ENCODE measurements around the gene MRPL10. TPM values are rescaled to one million over a fixed set of nuclear protein-coding genes. Genes with fewer than 3 reads are reported as not detected.
A peak's percentile ranks its signal among the peaks of the same experiment; 100 is the strongest.

The MRPL10 gene
- 46.1 TPM for polyA plus RNA-seq (2013, experiment 1 of 2)
- polyA plus RNA-seq (2013, experiment 2 of 2): 47.7 TPM

DNA sequence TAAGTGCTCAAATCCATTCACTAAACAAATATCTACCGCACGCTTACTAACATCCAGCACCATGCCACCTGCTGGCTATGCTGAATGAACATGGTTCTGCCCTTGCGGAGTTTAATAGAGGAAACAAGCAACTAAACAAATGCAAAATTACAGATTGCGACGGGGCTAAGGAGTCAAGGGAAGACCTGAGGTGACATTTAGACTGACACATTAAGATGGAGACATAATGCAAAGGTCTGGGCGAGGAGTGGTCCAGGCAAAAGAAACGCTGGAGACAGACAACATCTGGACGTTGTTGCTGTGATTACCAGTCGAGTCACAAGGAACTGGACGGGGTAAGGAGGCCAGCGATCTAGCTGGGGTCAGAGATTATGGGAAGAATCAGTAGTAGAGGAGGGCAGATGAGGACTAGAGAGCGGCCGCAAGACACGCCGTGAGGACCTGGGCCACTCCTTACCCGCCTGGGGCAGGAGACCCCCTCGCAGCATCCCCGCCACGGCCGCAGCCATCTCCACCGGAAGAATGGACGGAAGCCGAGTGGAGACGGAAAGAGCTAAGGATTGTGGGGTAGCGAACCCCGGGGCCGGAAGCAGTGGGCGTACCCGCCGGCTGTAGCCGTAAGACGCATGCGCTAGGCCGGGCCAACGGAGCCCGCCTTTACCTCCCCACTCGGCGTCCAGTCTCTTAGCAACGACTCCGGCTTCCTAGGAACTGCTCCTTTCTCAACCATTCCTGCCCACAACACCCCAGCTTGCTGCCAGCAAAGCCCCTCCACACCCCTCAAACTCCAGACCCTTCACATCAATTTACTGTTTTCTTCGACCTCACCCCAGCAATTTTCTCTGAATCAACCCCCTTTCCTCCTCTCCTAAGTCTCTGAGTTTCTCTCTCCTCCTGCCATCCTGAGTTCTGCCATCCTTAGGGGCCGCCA is at the start of gene MRPL10, which contains the start of gene LRRC46:
Gene MRPL10, minus strand, starts transcription at position 539 of the 931 bp plus-strand sequence. Its CDS starts 30 bp downstream, at position 509.
Gene LRRC46, plus strand, starts transcription at position 668 of the 931 bp plus-strand sequence. CDS start 320 bp downstream, outside the sequence.
- peaks cover 13% of the 10 kb centered on the region for H3K79me1 ChIP-seq (replicated peaks; ENCODE audit: low read length, poor library complexity, severe bottlenecking)
- peak within 1 kb of the TSS; percentile 84 to 92 for H3K18ac ChIP-seq (ENCODE audit: low read depth in 1 of 2, low read length in 2 of 2)
- no peak within 1 kb of the TSS for H3K4ac ChIP-seq (ENCODE audit: low read depth in 1 of 2, low read length in 2 of 2)
- H3K23ac ChIP-seq (ENCODE audit: low read length in 2 of 2): no peak within 1 kb of the TSS
- peak within 1 kb of the TSS; percentile 92 for H4K8ac ChIP-seq (ENCODE audit: low read length)
- no peaks in the 10 kb centered on the region for H3K27me3 ChIP-seq (ENCODE audit: control insufficient read depth in 1 of 2, insufficient read depth in 1 of 2, low read length in 2 of 2)
- peaks cover 8% of the 10 kb centered on the region for H3K4me1 ChIP-seq (ENCODE audit: control insufficient read depth, insufficient read depth, low read depth, low read length)
- peak within 1 kb of the TSS; percentile 72 for H4K91ac ChIP-seq (ENCODE audit: low read length)
- no peak within 1 kb of the TSS for H2BK5ac ChIP-seq (ENCODE audit: low read depth, low read length, poor library complexity, severe bottlenecking)
- peak within 1 kb of the TSS; percentile 72 for H2AFZ ChIP-seq (ENCODE audit: low read depth, low read length)
- peak; percentile 94 for DNase-seq
- H3K9ac ChIP-seq (ENCODE audit: low read length): peak within 1 kb of the TSS; percentile 97
- no peak within 1 kb of the TSS for H2BK12ac ChIP-seq (ENCODE audit: low read length in 2 of 2)
- H2AK5ac ChIP-seq (ENCODE audit: low read length, severe bottlenecking): peak within 1 kb of the TSS; percentile 30
- H3K14ac ChIP-seq (ENCODE audit: low read length in 2 of 2): peak within 1 kb of the TSS in 1 of 2 experiments; percentile 30
- no peak within 1 kb of the TSS for H2BK120ac ChIP-seq (ENCODE audit: low read depth, low read length)
- H2BK15ac ChIP-seq (ENCODE audit: low read depth, poor library complexity, severe bottlenecking): peak within 1 kb of the TSS; percentile 26
- H3K27ac ChIP-seq (ENCODE audit: low read length, poor library complexity, severe bottlenecking): peak within 1 kb of the TSS; percentile 74
- H3K9me3 ChIP-seq (ENCODE audit: control insufficient read depth, low read length): no peaks in the 10 kb centered on the region
- 1% methylated on average over 36 of the region's 42 CpGs for WGBS
- H3K4me2 ChIP-seq (ENCODE audit: low read length, poor library complexity, severe bottlenecking): peak within 1 kb of the TSS; percentile 80
- peak within 1 kb of the TSS; percentile 70 to 99 for H3K4me3 ChIP-seq (ENCODE audit: insufficient read depth in 1 of 2, low read depth in 1 of 2, low read length in 2 of 2)
- peaks cover 24 to 41% of the 10 kb centered on the region in 2 experiments for H3K36me3 ChIP-seq (ENCODE audit: control insufficient read depth in 1 of 2, insufficient read depth in 2 of 2, low read depth in 1 of 2, low read length in 2 of 2)

DNA sequence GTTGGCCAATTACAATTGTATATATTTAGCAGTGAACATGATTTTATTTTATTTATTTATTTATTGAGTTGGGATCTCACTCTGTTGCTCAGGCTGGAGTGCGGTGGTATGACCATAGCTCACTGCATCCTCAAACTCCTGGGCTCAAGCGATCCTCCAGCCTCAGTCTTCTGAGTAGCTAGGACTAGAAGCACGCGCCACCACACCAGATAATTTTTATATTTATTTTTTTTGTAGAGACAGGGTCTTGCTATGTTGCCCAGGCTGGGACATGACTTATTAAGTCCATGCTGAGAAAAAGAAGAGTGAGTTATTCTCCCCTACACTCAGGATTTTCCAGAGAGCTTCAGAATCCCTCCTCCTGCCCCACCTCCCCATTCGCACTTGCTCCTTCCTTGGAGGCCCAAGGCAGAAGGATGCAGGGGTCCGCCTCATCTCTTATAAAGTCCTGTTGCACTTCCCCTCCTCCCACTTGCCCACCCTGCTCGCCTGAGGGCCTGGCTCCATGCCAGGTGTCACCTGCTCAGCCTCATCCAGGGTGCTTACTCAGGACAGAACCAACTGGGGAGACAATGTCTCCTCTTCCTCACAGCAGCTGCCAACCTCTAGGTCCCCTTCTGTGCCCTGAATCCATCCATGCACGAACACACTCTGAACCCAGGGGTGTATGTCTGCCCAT is 48.6 kb upstream of the MRPL10 start:
- no peak overlapping the region for H3K4me2 ChIP-seq (ENCODE audit: low read length, poor library complexity, severe bottlenecking)
- H2BK5ac ChIP-seq (ENCODE audit: low read depth, low read length, poor library complexity, severe bottlenecking): no peak overlapping the region
- H3K9me3 ChIP-seq (ENCODE audit: control insufficient read depth, low read length): no peaks in the 10 kb centered on the region
- H3K36me3 ChIP-seq (ENCODE audit: control insufficient read depth in 1 of 2, insufficient read depth in 2 of 2, low read depth in 1 of 2, low read length in 2 of 2): no peaks in the 10 kb centered on the region
- no peak overlapping the region for H3K4me3 ChIP-seq (ENCODE audit: insufficient read depth in 1 of 2, low read depth in 1 of 2, low read length in 2 of 2)
- WGBS: 85% methylated on average over 6 of the region's 8 CpGs
- H3K9ac ChIP-seq (ENCODE audit: low read length): no peak overlapping the region
- peak overlapping the region in 1 of 2 experiments; percentile 42 for H3K23ac ChIP-seq (ENCODE audit: low read length in 2 of 2)
- no peak overlapping the region for H3K27ac ChIP-seq (ENCODE audit: low read length, poor library complexity, severe bottlenecking)
- H2AK5ac ChIP-seq (ENCODE audit: low read length, severe bottlenecking): no peak overlapping the region
- no peak overlapping the region for H4K8ac ChIP-seq (ENCODE audit: low read length)
- no peak overlapping the region for H2AFZ ChIP-seq (ENCODE audit: low read depth, low read length)
- H2BK120ac ChIP-seq (ENCODE audit: low read depth, low read length): no peak overlapping the region
- peaks cover 10 to 77% of the 10 kb centered on the region in 2 experiments for H3K27me3 ChIP-seq (ENCODE audit: control insufficient read depth in 1 of 2, insufficient read depth in 1 of 2, low read length in 2 of 2)
- peaks cover 4% of the 10 kb centered on the region for H3K4me1 ChIP-seq (ENCODE audit: control insufficient read depth, insufficient read depth, low read depth, low read length)
- no peak overlapping the region for H3K14ac ChIP-seq (ENCODE audit: low read length in 2 of 2)
- H3K4ac ChIP-seq (ENCODE audit: low read depth in 1 of 2, low read length in 2 of 2): no peak overlapping the region
- no peaks in the 10 kb centered on the region for H3K79me1 ChIP-seq (replicated peaks; ENCODE audit: low read length, poor library complexity, severe bottlenecking)
- H3K18ac ChIP-seq (ENCODE audit: low read depth in 1 of 2, low read length in 2 of 2): peak overlapping the region in 1 of 2 experiments; percentile 11
- H4K91ac ChIP-seq (ENCODE audit: low read length): no peak overlapping the region
- no peak for DNase-seq
- peak overlapping the region in 1 of 2 experiments; percentile 87 for H2BK12ac ChIP-seq (ENCODE audit: low read length in 2 of 2)
- H2BK15ac ChIP-seq (ENCODE audit: low read depth, poor library complexity, severe bottlenecking): no peak overlapping the region

DNA sequence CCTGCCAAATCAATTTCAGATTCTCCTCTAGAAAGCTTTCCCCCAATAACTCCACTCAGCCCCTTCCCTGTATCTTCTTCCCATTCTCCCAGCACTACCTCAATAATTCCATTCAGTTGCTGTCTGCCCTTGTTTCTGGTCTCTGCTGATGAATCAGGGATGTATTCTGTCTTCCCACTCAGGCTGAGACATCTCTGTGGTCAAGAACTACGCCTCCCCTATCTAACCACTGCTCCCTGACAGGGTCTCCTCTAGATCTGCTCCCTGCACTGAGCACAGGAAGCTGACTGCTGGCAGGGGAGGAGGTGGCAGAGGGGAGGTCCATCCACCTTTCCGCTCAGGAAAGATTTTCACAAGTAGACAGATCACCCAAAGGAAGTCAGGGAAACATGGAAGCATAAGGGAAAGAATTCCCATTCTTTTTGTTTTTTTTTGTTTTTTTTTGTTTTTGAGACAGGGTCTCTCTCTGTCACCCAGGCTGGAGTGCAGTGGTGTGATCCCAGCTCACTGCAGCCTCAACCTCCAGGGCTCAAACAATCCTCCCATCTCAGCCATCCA is 47.8 kb upstream of the MRPL10 start:
- Histone ChIP-seq H4K8ac (ENCODE audit: low read length) (peak overlapping the region; percentile 51), H2AFZ (ENCODE audit: low read depth, low read length) (no peak overlapping the region), H3K36me3 (ENCODE audit: control insufficient read depth in 1 of 2, insufficient read depth in 2 of 2, low read depth in 1 of 2, low read length in 2 of 2) (no peaks in the 10 kb centered on the region), H4K91ac (ENCODE audit: low read length) (no peak overlapping the region), H2AK5ac (ENCODE audit: low read length, severe bottlenecking) (no peak overlapping the region), H3K18ac (ENCODE audit: low read depth in 1 of 2, low read length in 2 of 2) (peak overlapping the region in 1 of 2 experiments; percentile 19), H3K27ac (ENCODE audit: low read length, poor library complexity, severe bottlenecking) (no peak overlapping the region), H3K4me2 (ENCODE audit: low read length, poor library complexity, severe bottlenecking) (no peak overlapping the region), H3K23ac (ENCODE audit: low read length in 2 of 2) (no peak overlapping the region), H2BK15ac (ENCODE audit: low read depth, poor library complexity, severe bottlenecking) (no peak overlapping the region), H3K14ac (ENCODE audit: low read length in 2 of 2) (no peak overlapping the region), H2BK12ac (ENCODE audit: low read length in 2 of 2) (peak overlapping the region; percentile 14 to 66), H3K9ac (ENCODE audit: low read length) (no peak overlapping the region), H3K4me1 (ENCODE audit: control insufficient read depth, insufficient read depth, low read depth, low read length) (peaks cover 9% of the 10 kb centered on the region), H3K79me1 (replicated peaks; ENCODE audit: low read length, poor library complexity, severe bottlenecking) (no peaks in the 10 kb centered on the region), H3K4ac (ENCODE audit: low read depth in 1 of 2, low read length in 2 of 2) (peak overlapping the region in 1 of 2 experiments; percentile 0), H3K9me3 (ENCODE audit: control insufficient read depth, low read length) (no peaks in the 10 kb centered on the region), H3K27me3 (ENCODE audit: control insufficient read depth in 1 of 2, insufficient read depth in 1 of 2, low read length in 2 of 2) (peaks cover 17 to 77% of the 10 kb centered on the region in 2 experiments), H3K4me3 (ENCODE audit: insufficient read depth in 1 of 2, low read depth in 1 of 2, low read length in 2 of 2) (no peak overlapping the region), H2BK120ac (ENCODE audit: low read depth, low read length) (no peak overlapping the region), H2BK5ac (ENCODE audit: low read depth, low read length, poor library complexity, severe bottlenecking) (no peak overlapping the region)
- peak; percentile 77 for DNase-seq
- WGBS: 57% methylated on average over 1 of the region's 2 CpGs

All from mesenchymal stem cell (in vitro differentiated cells and primary cell).